ENCODE data around the gene VAV1.

GRCh38 chr19:6735181-6735911 is 37.2 kb upstream of the VAV1 start:
- TF ChIP-seq POLR2A (IDR thresholded peaks at IDR 0.05) (no peak), CTCF (IDR thresholded peaks at IDR 0.05) (no peak)
